Body of pancreas (tissue), 4 donors: ENCODE data around the gene CTSZ.

Source experiments
- CTCF ChIP-seq, 7 experiments: fragments of 450-650 bp in 4 of 7; fragments of 200-600 bp in 3 of 7; sonication (generic) in 3 of 7; IDR thresholded peaks; one replicate each; pipeline ENCODE4 v1.5.1; 2016 to 2019; ENCODE audit warnings: antibody characterized with exemption in 7 of 7
- POLR2A ChIP-seq, 3 donors: fragments of 450-650 bp; IDR thresholded peaks; one replicate each; pipeline ENCODE4 v1.6.1; 2016; ENCODE audit warnings: antibody characterized with exemption in 3 of 3, mild to moderate bottlenecking in 2 of 3

DNA sequence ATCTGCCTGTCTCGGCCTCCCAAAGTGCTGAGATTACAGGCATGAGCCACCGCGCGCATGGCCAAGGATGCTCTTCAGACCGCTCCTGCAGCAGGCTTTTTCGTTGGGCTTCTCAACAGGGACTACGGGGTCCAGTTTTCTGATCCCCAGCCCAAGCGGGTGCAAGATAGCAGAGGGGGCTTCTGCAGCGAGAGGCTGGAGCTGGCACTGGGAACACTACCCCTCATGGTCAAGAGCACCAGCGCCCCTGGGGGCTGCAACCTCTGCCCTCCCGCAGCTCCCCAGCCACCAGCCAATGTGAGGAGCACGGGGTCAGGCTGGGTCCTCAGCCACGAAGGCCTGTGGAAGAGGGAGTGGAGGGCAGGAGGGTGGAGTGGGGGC is 6.0 kb downstream of the CTSZ start:
- TF ChIP-seq CTCF (IDR thresholded peaks at IDR 0.05) (no peak), POLR2A (IDR thresholded peaks at IDR 0.05) (no peak)
